Naive thymus-derived CD4-positive, alpha-beta T cell (primary cell): ENCODE results near the gene CCDC187. TPM values are rescaled to one million over a fixed set of nuclear protein-coding genes. Genes with fewer than 3 reads are reported as not detected.
"Not testable (repeated sequence)": the region's sequence is repeated elsewhere in the genome, so short reads cannot be mapped to it uniquely, and the experiment has no call there.

Source experiments
- ATAC-seq: fragments of 150-1000 bp; cut with Tn5 transposase; 2 replicates; pipeline ENCODE4 v1.10.0; 2021; ENCODE audit warnings: mild to moderate bottlenecking, moderate library complexity
- CTCF ChIA-PET: fragments of 350-600 bp; sonication (Branson Sonifier 250); formaldehyde crosslinking; loops from one replicate; lab custom pipeline; 2021; ENCODE audit warnings: antibody characterized with exemption; lab: Charles Lee
- POLR2A ChIA-PET: fragments of 350-600 bp; sonication (Branson Sonifier 250); formaldehyde crosslinking; loops from one replicate; lab custom pipeline; 2021; ENCODE audit warnings: antibody characterized with exemption, inconsistent platforms; lab: Charles Lee
- DNase-seq, 9 donors: peaks; one replicate each; pipeline versions ENCODE4 v3.0.0 to v3.0.0-alpha.2; 2020 to 2022; ENCODE audit warnings: mixed read lengths in 1 of 9
- H3K27ac ChIP-seq: one replicate; pipeline ENCODE4 v1.7.0; 2013; ENCODE audit warnings: mild to moderate bottlenecking, low read depth, low read length, moderate library complexity
- H3K27me3 ChIP-seq, 2 donors: one replicate each; pipeline ENCODE4 v1.7.0; 2013; ENCODE audit warnings: low read length in 2 of 2, mild to moderate bottlenecking in 2 of 2, moderate library complexity in 2 of 2; ENCODE audit not compliant: control insufficient read depth in 2 of 2, insufficient read depth in 2 of 2
- H3K36me3 ChIP-seq, 3 experiments: 1 replicate in 2 of 3; 2 replicates in 1 of 3; pipeline ENCODE4 v1.7.0; 2013; ENCODE audit warnings: low read length in 3 of 3, mild to moderate bottlenecking in 3 of 3, moderate library complexity in 1 of 3; ENCODE audit not compliant: insufficient read depth in 3 of 3, control insufficient read depth in 2 of 3
- H3K4me1 ChIP-seq, 2 donors: one replicate each; pipeline ENCODE4 v1.7.0; 2013; ENCODE audit warnings: low read length in 2 of 2, mild to moderate bottlenecking in 2 of 2, moderate library complexity in 1 of 2; ENCODE audit not compliant: control insufficient read depth in 2 of 2, insufficient read depth in 2 of 2
- H3K4me3 ChIP-seq: 2 replicates; pipeline ENCODE4 v1.7.0; 2013; ENCODE audit warnings: mild to moderate bottlenecking, low read length
- H3K9me3 ChIP-seq, 3 experiments: 1 replicate in 2 of 3; 2 replicates in 1 of 3; pipeline ENCODE4 v1.7.0; 2013; ENCODE audit warnings: low read length in 3 of 3; ENCODE audit not compliant: control insufficient read depth in 2 of 3
- H3K27ac Mint-ChIP-seq, 9 donors: one replicate each; pipeline ENCODE4 v1.8.0; 2020 to 2022; ENCODE audit warnings: mixed read lengths in 9 of 9, mild to moderate bottlenecking in 8 of 9, moderate library complexity in 5 of 9, inconsistent platforms in 2 of 9
- H3K27me3 Mint-ChIP-seq, 5 donors: one replicate each; pipeline ENCODE4 v1.8.0; 2021 to 2022; ENCODE audit warnings: mixed read lengths in 5 of 5, mild to moderate bottlenecking in 1 of 5
- H3K36me3 Mint-ChIP-seq, 5 donors: one replicate each; pipeline ENCODE4 v1.8.0; 2020 to 2022; ENCODE audit warnings: mixed read lengths in 5 of 5, mild to moderate bottlenecking in 3 of 5, inconsistent platforms in 1 of 5
- H3K4me1 Mint-ChIP-seq, 7 donors: one replicate each; pipeline ENCODE4 v1.8.0; 2020 to 2022; ENCODE audit warnings: mixed read lengths in 7 of 7, mild to moderate bottlenecking in 3 of 7, inconsistent platforms in 1 of 7
- H3K4me3 Mint-ChIP-seq, 10 donors: one replicate each; pipeline ENCODE4 v1.8.0; 2020 to 2022; ENCODE audit warnings: mild to moderate bottlenecking in 10 of 10, mixed read lengths in 10 of 10, moderate library complexity in 6 of 10, inconsistent platforms in 2 of 10
- H3K9me3 Mint-ChIP-seq, 11 donors: one replicate each; pipeline ENCODE4 v1.8.0; 2020 to 2022; ENCODE audit warnings: mixed read lengths in 11 of 11, mild to moderate bottlenecking in 4 of 11, inconsistent platforms in 1 of 11, moderate library complexity in 1 of 11
- intact Hi-C, 2 donors: fragments of 100-400 bp; cut with micrococcal nuclease; formaldehyde crosslinking; loops; one replicate each; pipeline ENCODE4 v1.15.1; 2023
- polyA plus RNA-seq, 2 donors: library from polyadenylated mRNA; unstranded; fragments of 300-500 nt; fragmentation: Illumina TruSeq; gene quantifications; one replicate each; pipeline ENCODE4 v1.2.3, GENCODE V29; 2021
- total RNA-seq, 6 experiments: library from RNA in 5 of 6; stranded (reverse) in 5 of 6; gene quantifications; 1 replicate in 5 of 6; 2 replicates in 1 of 6; pipeline ENCODE4 v1.2.3 and lab custom pipeline; 2021 to 2026

The CCDC187 gene
- total and polyA plus RNA-seq, 7 experiments from 2014 or later, result 0.10 TPM; not detected in 6

DNA sequence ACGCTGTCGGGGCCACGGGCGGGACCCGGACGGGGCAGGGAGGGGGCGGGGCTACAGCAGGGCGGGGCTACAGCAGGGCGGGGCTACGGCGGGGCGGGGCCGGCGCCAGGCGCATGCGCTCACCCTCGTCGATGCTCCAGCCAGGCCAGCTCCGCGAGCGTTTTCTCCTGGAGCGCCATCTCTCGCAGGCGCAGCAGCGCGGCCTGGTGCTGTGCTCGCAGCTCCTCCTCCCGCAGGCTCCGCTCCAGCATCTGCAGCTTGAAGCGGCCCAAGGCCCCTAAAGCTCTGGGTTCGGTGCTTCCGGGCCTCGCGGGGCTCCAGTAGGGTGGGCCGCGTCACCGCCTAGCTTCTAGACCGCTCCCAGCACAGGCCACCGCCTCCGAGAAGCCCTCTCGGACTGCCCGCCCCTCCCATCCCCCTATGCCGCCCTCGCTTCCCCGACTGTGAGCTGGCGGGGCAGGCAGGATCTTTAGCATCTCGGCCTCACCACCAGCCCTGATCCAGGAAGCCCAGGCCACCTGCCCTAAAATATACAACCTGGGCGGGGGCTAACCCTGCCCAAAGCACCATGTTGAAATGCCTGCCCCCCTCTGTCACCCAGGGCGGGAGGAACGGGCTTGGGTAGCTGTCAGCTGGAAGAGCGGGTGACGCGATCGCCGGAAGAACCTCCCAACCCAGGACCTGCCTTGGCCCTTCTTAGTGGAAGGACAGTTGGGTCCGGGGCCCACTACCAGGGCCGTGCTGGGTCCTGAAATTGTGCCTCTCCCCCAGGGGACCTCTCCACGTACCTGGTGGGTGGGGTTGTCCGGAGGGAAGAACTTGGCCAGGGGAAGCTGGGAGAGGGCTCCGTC lies 36.4 kb downstream of the CCDC187 start:
- Mint-ChIP-seq H3K9me3 (no peaks in the 10 kb centered on the region), H3K4me1 (peaks cover 0 to 14% (median 3%) of the 10 kb centered on the region in 7 donors), H3K27me3 (peaks cover 0 to 14% (median 0%) of the 10 kb centered on the region in 5 donors), H3K4me3 (peak overlapping the region; percentile 70 to 84 (median 79)), H3K27ac (peak overlapping the region; percentile 57 to 89 (median 77)), H3K36me3 (no peaks in the 10 kb centered on the region)
- peak; percentile 99 for ATAC-seq
- intact Hi-C loops, result loop anchor here (1.0 to 5.0 kb wide), 6 partner anchors 22 to 306 kb away; partner anchors contain the start of genes QSOX2 (in 2 of the 2), DNLZ (in 1 of the 2), SEC16A (in 1 of the 2) and UBAC1 (in 1 of the 2)
- peak overlapping the region; percentile 62 for H3K27ac ChIP-seq
- peak; percentile 70 to 85 (median 80) for DNase-seq
- no peaks in the 10 kb centered on the region for H3K36me3 ChIP-seq
- CTCF ChIA-PET, result interaction anchor here (0.5 to 1.5 kb wide), 4 partner anchors 11 to 44 kb away, joined by 3 to 4 read pairs (median 3); no protein-coding TSS in a partner anchor
- H3K4me1 ChIP-seq, result peaks cover 4 to 7% of the 10 kb centered on the region in 2 donors
- POLR2A ChIA-PET, result interaction anchor here (0.6 to 1.6 kb wide), 9 partner anchors 8 to 174 kb away, joined by 3 to 6 read pairs (median 3); partner anchors contain the start of gene QSOX2
- H3K27me3 ChIP-seq, result no peaks in the 10 kb centered on the region
- H3K9me3 ChIP-seq, result no peaks in the 10 kb centered on the region
- H3K4me3 ChIP-seq, result peak overlapping the region; percentile 74

DNA sequence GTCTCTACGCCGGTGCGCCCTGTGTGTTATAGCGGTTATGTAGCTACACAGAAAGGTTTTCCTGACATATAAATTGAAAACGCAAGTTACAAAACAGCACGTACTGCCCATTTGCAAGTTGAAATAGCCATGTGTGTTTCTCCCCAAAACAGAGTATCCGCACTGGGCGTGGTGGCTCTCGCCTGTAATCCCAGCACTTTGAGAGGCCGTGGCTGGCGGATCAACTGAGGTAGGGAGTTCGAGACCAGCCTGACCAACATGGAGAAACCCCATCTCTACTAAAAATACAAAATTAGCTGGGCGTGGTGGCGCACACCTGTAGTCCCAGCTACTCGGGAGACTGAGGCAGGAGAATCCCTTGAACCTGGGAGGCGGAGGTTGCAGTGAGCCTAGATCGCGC lies 37.3 kb downstream of the CCDC187 start:
- peak overlapping the region; percentile 70 to 84 (median 79) for H3K4me3 Mint-ChIP-seq
- H3K4me1 ChIP-seq, H3K9me3 Mint-ChIP-seq, H3K36me3 Mint-ChIP-seq, H3K9me3 ChIP-seq, DNase-seq, H3K27me3 ChIP-seq, H3K36me3 ChIP-seq, H3K27me3 Mint-ChIP-seq, ATAC-seq: not testable (repeated sequence)
- H3K4me1 Mint-ChIP-seq, result peaks cover 0 to 14% (median 3%) of the 10 kb centered on the region in 7 donors
- ChIA-PET POLR2A (interaction anchor here (0.6 to 1.6 kb wide), 5 partner anchors 9 to 96 kb away, joined by 3 to 6 read pairs (median 4); partner anchors contain the start of gene QSOX2), CTCF (interaction anchor here (0.7 to 1.5 kb wide), 2 partner anchors 41 to 43 kb away, joined by 3 read pairs; no protein-coding TSS in a partner anchor)
- peak overlapping the region; percentile 30 to 89 (median 77) for H3K27ac Mint-ChIP-seq
- Histone ChIP-seq H3K4me3 (peak overlapping the region; percentile 74), H3K27ac (peak overlapping the region; percentile 9)
- intact Hi-C loops, result loop anchor here (1.0 to 5.0 kb wide), 6 partner anchors 21 to 305 kb away; partner anchors contain the start of genes QSOX2 (in 2 of the 2), DNLZ (in 1 of the 2), SEC16A (in 1 of the 2) and UBAC1 (in 1 of the 2)

DNA sequence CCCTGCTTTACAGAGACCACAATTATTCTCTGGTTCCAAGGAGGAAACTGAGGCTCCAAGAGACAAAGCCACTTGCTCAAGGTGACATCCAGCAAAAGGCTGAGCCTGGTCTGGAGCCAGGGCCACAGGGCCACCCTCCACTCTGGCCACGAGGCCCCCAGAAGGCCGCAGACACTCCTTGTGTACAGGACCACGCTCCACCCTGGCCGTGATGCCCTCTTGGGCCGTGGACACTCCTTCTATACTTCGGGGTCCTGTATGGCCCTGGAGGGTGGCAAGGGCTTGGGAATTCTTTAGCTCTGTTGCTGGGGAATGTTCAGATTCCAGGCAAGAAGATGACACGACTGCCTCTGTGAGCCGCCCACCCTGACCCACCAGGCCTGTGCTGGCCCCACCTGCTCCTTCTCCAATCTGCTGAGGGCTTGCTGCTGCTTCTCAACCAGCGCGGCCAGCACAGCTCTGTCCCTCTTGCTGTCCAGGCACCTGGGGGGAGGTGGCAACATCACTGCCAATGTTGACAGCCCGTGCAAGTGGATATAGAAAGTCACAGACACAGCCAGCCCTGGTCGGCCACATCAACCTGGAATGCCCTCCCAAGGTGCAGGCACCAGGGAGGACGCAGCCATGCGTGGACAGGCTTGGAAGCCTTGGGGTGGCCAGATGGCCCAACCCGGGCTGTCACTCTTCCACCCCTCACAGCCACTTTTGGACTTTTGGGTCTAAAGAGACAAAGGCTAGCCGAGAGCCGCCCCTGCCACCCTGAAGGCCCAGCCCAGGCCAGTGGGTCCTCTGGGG lies 38.1 kb downstream of the CCDC187 start:
- no peak overlapping the region for H3K27ac ChIP-seq
- no peaks in the 10 kb centered on the region for H3K36me3 ChIP-seq
- peak overlapping the region in 1 of 10 donors; percentile 10 for H3K4me3 Mint-ChIP-seq
- no peaks in the 10 kb centered on the region for H3K36me3 Mint-ChIP-seq
- no peaks in the 10 kb centered on the region for H3K27me3 ChIP-seq
- H3K27me3 Mint-ChIP-seq, result peaks cover 0 to 9% (median 0%) of the 10 kb centered on the region in 5 donors
- no peak overlapping the region for H3K4me3 ChIP-seq
- peaks cover 4 to 7% of the 10 kb centered on the region in 2 donors for H3K4me1 ChIP-seq
- DNase-seq (no peak), ATAC-seq (no peak)
- H3K4me1 Mint-ChIP-seq, result peaks cover 0 to 14% (median 3%) of the 10 kb centered on the region in 7 donors
- no peaks in the 10 kb centered on the region for H3K9me3 ChIP-seq
- CTCF ChIA-PET, result no interaction called here
- H3K27ac Mint-ChIP-seq, result no peak overlapping the region
- no peaks in the 10 kb centered on the region for H3K9me3 Mint-ChIP-seq
- POLR2A ChIA-PET, result interaction anchor here (1.6 kb wide), 1 partner anchor 8 kb away, joined by 5 read pairs; no protein-coding TSS in a partner anchor
- intact Hi-C loops, result loop anchor here in 1 of 2 donors (5.0 kb wide), 2 partner anchors 158 to 217 kb away; partner anchors contain the start of gene SEC16A

DNA sequence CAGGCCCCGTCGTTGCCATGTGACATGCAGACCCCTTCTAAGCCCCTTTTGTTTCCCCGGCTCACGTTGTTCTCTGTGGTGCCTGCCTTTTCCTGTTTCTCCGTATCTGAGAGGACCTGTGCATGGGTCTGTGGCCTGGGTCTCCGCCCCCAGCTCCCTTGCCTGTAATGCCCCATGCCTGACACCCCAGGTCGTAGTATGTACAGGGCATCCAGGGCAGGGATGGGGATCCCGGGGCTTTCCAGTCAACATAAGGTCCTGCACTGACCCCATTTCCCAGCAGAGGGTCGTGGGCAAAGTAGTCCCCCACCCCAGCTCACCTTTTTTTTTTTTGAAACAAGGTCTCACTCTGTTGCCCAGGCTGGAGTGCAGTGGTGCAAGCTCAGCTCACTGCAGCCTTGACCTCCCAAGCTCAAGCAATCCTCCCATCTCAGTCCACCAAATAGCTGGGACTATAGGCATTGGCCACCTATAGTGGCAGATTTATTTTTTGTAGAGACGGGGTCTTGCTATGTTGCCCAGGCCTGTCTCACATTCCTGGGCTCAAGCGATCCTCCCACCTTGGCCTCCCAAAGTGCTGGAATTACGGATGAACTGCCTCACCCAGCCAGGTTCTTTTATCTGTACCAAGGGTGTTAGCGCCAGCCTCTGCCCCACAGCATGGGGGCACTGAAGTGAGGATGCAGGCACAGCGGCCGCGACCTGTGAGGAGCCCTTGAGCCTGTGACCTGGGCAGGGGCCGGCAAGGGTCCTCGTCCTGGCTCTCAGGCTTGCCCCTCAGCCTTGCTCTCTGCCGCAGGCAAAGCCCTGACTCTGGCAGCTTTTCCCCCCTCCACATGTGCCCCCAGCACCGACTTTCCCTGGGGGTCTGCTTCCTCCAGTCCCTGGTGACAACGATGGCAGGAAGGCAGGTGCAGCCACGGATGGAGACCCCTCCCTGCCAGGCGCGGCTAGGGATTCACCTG lies 39.2 kb downstream of the CCDC187 start:
- peaks cover 0 to 9% (median 0%) of the 10 kb centered on the region in 5 donors for H3K27me3 Mint-ChIP-seq
- H3K9me3 ChIP-seq, result no peaks in the 10 kb centered on the region
- H3K36me3 ChIP-seq, result no peaks in the 10 kb centered on the region
- H3K9me3 Mint-ChIP-seq, result no peaks in the 10 kb centered on the region
- DNase-seq (no peak), ATAC-seq (no peak)
- H3K27me3 ChIP-seq, result no peaks in the 10 kb centered on the region
- peaks cover 4 to 7% of the 10 kb centered on the region in 2 donors for H3K4me1 ChIP-seq
- intact Hi-C loops, result loop anchor here in 1 of 2 donors (5.0 kb wide), 2 partner anchors 157 to 218 kb away; partner anchors contain the start of gene SEC16A
- H3K4me1 Mint-ChIP-seq, result peaks cover 0 to 14% (median 3%) of the 10 kb centered on the region in 7 donors
- H3K27ac Mint-ChIP-seq, result peak overlapping the region in 1 of 9 donors; percentile 76
- CTCF ChIA-PET, result no interaction called here
- H3K36me3 Mint-ChIP-seq, result no peaks in the 10 kb centered on the region
- POLR2A ChIA-PET, result no interaction called here
- no peak overlapping the region for H3K4me3 Mint-ChIP-seq
- no peak overlapping the region for H3K27ac ChIP-seq
- H3K4me3 ChIP-seq, result no peak overlapping the region

DNA sequence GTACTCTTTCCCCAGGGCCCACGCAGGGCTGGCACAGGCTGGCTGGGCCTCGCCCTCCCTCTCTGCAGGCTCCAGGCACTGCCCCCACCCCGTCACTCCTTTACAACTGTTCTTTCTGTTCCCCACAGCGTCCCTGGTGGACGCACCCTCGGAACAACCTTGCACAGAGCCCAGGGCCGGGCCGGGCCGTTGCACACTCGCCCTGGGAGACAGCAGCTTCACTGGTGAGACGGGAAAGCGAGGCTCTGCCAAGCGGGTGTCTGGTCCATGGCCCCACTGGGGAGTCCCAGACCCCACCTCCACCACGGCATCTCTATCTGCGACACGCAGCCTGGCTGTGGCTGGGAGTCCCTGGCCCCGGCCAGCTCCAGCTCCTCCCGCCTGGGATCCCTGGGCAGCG lies 39.9 kb downstream of the CCDC187 start:
- intact Hi-C loops, result no loop called here
- Mint-ChIP-seq H3K4me1 (peaks cover 0 to 14% (median 3%) of the 10 kb centered on the region in 7 donors), H3K27me3 (peaks cover 0 to 8% (median 0%) of the 10 kb centered on the region in 5 donors), H3K27ac (no peak overlapping the region), H3K4me3 (no peak overlapping the region), H3K9me3 (no peaks in the 10 kb centered on the region), H3K36me3 (no peaks in the 10 kb centered on the region)
- Histone ChIP-seq H3K4me1 (peaks cover 4 to 7% of the 10 kb centered on the region in 2 donors), H3K9me3 (no peaks in the 10 kb centered on the region), H3K4me3 (no peak overlapping the region), H3K36me3 (no peaks in the 10 kb centered on the region), H3K27ac (no peak overlapping the region), H3K27me3 (no peaks in the 10 kb centered on the region)
- DNase-seq (no peak), ATAC-seq (no peak)
- ChIA-PET CTCF (no interaction called here), POLR2A (no interaction called here)
